ENCODE results near the gene TMEM178B. TPM values are rescaled to one million over a fixed set of nuclear protein-coding genes. Genes with fewer than 3 reads are reported as not detected.
"Not testable (repeated sequence)": the region's sequence is repeated elsewhere in the genome, so short reads cannot be mapped to it uniquely, and the experiment has no call there.

TMEM178B gene
- 0.62 TPM for total RNA-seq
- 1 to 10 TPM in 1 of 8 donors, under 1 TPM in 7; 0.40 to 1.1 (median 0.56) TPM for polyA plus RNA-seq (ENCODE audit: insufficient read depth in 1 of 8, insufficient read length in 8 of 8, low replicate concordance in 1 of 8)
- long read RNA-seq, donor 1 = 0 reads
- long read RNA-seq, donor 2 = 0 reads
- long read RNA-seq, donor 3 = 0 reads
- long read RNA-seq, donor 4 = 0 reads
- long read RNA-seq, donor 5 = 0 reads
- long read RNA-seq, donor 6 = 0 reads
- long read RNA-seq, donor 7 = 0 reads
- long read RNA-seq, donor 8 = 0 reads
- long read RNA-seq, donor 9 = 0 reads
- long read RNA-seq, donor 10 = 0 reads
- long read RNA-seq, donor 11 = 0 reads

DNA sequence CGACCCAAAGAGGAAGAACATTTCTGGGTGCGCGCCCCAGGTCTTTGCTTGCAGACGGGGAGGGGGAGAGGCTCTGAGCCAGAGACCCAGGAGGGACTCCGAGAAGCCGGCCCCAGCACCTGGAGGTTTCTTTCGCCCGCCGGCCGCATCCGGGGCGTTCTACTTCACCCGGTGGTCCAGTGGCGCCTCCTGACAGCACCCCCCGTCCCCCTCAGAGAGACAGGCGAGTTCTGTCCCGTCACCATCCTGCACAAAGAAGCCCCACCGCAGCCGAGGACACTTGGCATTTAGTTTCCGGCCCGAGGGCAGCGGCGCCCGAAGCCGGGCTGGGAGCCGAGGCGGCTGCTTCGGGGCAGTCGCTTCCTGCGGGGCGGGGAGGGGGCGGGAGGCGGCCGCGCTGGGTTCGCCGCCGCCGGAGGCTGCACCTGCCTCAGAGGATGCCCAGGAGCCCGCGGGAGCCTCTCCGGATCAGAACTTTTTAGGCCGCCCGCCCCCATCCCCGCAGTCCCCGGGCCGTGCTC, at the start of gene TMEM178B:
Gene TMEM178B, plus strand, starts transcription at position 424 of the 521 bp plus-strand sequence.
- no peaks in the 10 kb centered on the region for H3K9me3 ChIP-seq (replicated peaks; ENCODE audit: control insufficient read depth, low read depth, low read length)
- H3K4me3 ChIP-seq (ENCODE audit: low read length) = peak within 1 kb of the TSS; percentile 29
- peaks cover 31% of the 10 kb centered on the region for H3K4me1 ChIP-seq (ENCODE audit: control insufficient read depth, insufficient read depth, low read length)
- H3K27me3 ChIP-seq (ENCODE audit: control insufficient read depth, insufficient read depth, low read length) = peaks cover 63% of the 10 kb centered on the region
- no peak within 1 kb of the TSS for H3K27ac ChIP-seq (ENCODE audit: low read length)
- DNase-seq = no peak
- H3K36me3 ChIP-seq (ENCODE audit: control insufficient read depth, insufficient read depth, low read length) = no peaks in the 10 kb centered on the region
- WGBS (ENCODE audit: insufficient coverage) = under 1% methylated on average over 47 of the region's 47 CpGs

- WGBS (ENCODE audit: insufficient coverage) = no CpG with 5 or more reads among the region's 1 CpG
- no peak overlapping the region for H3K27ac ChIP-seq (ENCODE audit: low read length)
- no peak overlapping the region for H3K4me3 ChIP-seq (ENCODE audit: low read length)
- H3K9me3 ChIP-seq (replicated peaks; ENCODE audit: control insufficient read depth, low read depth, low read length) = peaks cover 8% of the 10 kb centered on the region
- no peaks in the 10 kb centered on the region for H3K4me1 ChIP-seq (ENCODE audit: control insufficient read depth, insufficient read depth, low read length)
- no peaks in the 10 kb centered on the region for H3K27me3 ChIP-seq (ENCODE audit: control insufficient read depth, insufficient read depth, low read length)
- no peaks in the 10 kb centered on the region for H3K36me3 ChIP-seq (ENCODE audit: control insufficient read depth, insufficient read depth, low read length)
- DNase-seq = no peak
Observed at GRCh38 chr7:141024668-141025067, 49.2 kb upstream of the TMEM178B start.

DNA sequence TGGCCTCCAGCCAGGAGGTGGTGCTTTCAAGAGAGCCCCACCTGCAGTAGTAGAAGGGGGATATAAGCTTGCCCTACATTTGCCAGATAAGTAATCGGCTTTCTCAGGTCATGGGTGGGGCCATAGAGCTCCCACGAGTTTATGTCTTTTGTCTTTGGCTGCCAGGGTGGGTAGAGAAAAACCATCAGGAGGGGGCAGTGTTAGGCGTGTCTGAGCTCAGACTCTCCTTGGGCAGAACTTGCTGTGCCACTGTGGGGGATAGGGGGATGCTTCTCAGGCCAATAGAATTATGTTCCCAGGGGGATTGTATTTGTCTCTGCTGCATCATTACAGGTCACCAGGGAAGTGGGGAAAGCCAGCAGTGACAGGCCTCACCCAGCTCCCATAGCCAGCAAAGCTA, 46.8 kb upstream of the TMEM178B start:
- no peak overlapping the region for H3K27ac ChIP-seq (ENCODE audit: low read length)
- no peak for DNase-seq
- no peaks in the 10 kb centered on the region for H3K36me3 ChIP-seq (ENCODE audit: control insufficient read depth, insufficient read depth, low read length)
- no peaks in the 10 kb centered on the region for H3K27me3 ChIP-seq (ENCODE audit: control insufficient read depth, insufficient read depth, low read length)
- no peak overlapping the region for H3K4me3 ChIP-seq (ENCODE audit: low read length)
- no peaks in the 10 kb centered on the region for H3K4me1 ChIP-seq (ENCODE audit: control insufficient read depth, insufficient read depth, low read length)
- H3K9me3 ChIP-seq (replicated peaks; ENCODE audit: control insufficient read depth, low read depth, low read length) = peaks cover 8% of the 10 kb centered on the region
- 53% methylated on average over 3 of the region's 3 CpGs for WGBS (ENCODE audit: insufficient coverage)

DNA sequence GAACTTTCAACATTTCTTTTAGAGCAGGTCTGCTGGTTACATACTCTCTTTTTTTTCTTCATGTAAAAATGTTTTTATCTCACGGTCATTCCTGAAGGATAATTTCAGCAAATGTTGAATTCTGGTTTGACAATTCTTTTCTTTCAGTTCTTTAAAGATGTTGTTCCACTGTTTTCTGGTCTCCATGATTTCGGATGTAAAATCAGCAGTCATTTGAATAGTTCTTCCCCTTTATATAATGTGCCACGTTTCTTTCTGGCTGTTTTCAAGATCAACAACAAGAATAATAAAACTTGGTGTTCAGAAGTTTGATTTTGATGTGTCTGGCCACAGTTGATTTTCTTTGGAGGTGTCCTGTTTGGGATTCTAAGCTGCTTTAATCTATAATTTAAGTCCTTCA, 45.1 kb upstream of the TMEM178B start:
- Histone ChIP-seq H3K36me3 (ENCODE audit: control insufficient read depth, insufficient read depth, low read length) (no peaks in the 10 kb centered on the region), H3K27ac (ENCODE audit: low read length) (no peak overlapping the region), H3K4me3 (ENCODE audit: low read length) (no peak overlapping the region), H3K27me3 (ENCODE audit: control insufficient read depth, insufficient read depth, low read length) (no peaks in the 10 kb centered on the region), H3K9me3 (replicated peaks; ENCODE audit: control insufficient read depth, low read depth, low read length) (peaks cover 8% of the 10 kb centered on the region), H3K4me1 (ENCODE audit: control insufficient read depth, insufficient read depth, low read length) (no peaks in the 10 kb centered on the region)
- no CpG with 5 or more reads among the region's 3 CpGs for WGBS (ENCODE audit: insufficient coverage)
- DNase-seq = no peak

- H3K36me3 ChIP-seq (ENCODE audit: control insufficient read depth, insufficient read depth, low read length); H3K4me1 ChIP-seq (ENCODE audit: control insufficient read depth, insufficient read depth, low read length); H3K27ac ChIP-seq (ENCODE audit: low read length); DNase-seq; H3K4me3 ChIP-seq (ENCODE audit: low read length); H3K27me3 ChIP-seq (ENCODE audit: control insufficient read depth, insufficient read depth, low read length); H3K9me3 ChIP-seq (replicated peaks; ENCODE audit: control insufficient read depth, low read depth, low read length): not testable (repeated sequence)
- WGBS (ENCODE audit: insufficient coverage) = 93% methylated on average over 13 of the region's 33 CpGs
Observed at GRCh38 chr7:141032539-141033323, 41.1 kb upstream of the TMEM178B start.

DNA sequence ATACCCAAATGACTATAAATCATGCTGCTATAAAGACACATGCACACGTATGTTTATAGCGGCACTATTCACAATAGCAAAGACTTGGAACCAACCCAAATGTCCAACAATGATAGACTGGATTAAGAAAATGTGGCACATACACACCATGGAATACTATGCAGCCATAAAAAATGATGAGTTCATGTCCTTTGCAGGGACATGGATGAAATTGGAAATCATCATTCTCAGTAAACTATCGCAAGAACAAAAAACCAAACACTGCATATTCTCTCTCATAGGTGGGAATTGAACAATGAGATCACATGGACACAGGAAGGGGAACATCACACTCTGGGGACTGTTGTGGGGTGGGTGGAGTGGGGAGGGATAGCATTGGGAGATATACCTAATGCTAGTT, 35.8 kb upstream of the TMEM178B start:
- H3K27me3 ChIP-seq (ENCODE audit: control insufficient read depth, insufficient read depth, low read length); H3K4me1 ChIP-seq (ENCODE audit: control insufficient read depth, insufficient read depth, low read length); H3K36me3 ChIP-seq (ENCODE audit: control insufficient read depth, insufficient read depth, low read length); H3K27ac ChIP-seq (ENCODE audit: low read length); DNase-seq; H3K4me3 ChIP-seq (ENCODE audit: low read length); H3K9me3 ChIP-seq (replicated peaks; ENCODE audit: control insufficient read depth, low read depth, low read length): not testable (repeated sequence)
- no CpG with 5 or more reads among the region's 3 CpGs for WGBS (ENCODE audit: insufficient coverage)

DNA sequence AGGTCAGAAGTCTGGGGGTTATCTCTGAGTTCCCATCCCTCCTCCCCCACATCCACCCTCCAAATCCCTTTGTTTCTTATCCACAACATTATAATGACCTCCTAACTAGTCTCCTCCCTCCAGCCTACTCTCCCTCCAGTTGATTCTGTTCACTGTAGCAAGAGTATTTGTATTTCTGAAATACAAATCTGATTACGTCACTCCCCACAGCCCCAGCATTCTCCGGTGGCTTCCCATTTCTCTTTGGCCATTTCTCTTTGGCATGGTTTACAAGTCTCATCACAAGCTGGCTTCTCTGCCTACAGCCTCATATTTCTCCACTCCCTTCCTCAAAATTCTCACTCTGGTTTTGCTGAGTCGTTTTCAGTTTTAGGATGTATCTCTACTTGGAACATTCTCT, 34.5 kb upstream of the TMEM178B start:
- whole genome bisulfite sequencing (ENCODE audit: insufficient coverage) = 76% methylated on average over 2 of the region's 3 CpGs
- H3K27ac ChIP-seq (ENCODE audit: low read length) = no peak overlapping the region
- no peak overlapping the region for H3K4me3 ChIP-seq (ENCODE audit: low read length)
- H3K4me1 ChIP-seq (ENCODE audit: control insufficient read depth, insufficient read depth, low read length) = no peaks in the 10 kb centered on the region
- DNase-seq = no peak
- no peaks in the 10 kb centered on the region for H3K9me3 ChIP-seq (replicated peaks; ENCODE audit: control insufficient read depth, low read depth, low read length)
- H3K27me3 ChIP-seq (ENCODE audit: control insufficient read depth, insufficient read depth, low read length) = no peaks in the 10 kb centered on the region
- no peaks in the 10 kb centered on the region for H3K36me3 ChIP-seq (ENCODE audit: control insufficient read depth, insufficient read depth, low read length)

DNA sequence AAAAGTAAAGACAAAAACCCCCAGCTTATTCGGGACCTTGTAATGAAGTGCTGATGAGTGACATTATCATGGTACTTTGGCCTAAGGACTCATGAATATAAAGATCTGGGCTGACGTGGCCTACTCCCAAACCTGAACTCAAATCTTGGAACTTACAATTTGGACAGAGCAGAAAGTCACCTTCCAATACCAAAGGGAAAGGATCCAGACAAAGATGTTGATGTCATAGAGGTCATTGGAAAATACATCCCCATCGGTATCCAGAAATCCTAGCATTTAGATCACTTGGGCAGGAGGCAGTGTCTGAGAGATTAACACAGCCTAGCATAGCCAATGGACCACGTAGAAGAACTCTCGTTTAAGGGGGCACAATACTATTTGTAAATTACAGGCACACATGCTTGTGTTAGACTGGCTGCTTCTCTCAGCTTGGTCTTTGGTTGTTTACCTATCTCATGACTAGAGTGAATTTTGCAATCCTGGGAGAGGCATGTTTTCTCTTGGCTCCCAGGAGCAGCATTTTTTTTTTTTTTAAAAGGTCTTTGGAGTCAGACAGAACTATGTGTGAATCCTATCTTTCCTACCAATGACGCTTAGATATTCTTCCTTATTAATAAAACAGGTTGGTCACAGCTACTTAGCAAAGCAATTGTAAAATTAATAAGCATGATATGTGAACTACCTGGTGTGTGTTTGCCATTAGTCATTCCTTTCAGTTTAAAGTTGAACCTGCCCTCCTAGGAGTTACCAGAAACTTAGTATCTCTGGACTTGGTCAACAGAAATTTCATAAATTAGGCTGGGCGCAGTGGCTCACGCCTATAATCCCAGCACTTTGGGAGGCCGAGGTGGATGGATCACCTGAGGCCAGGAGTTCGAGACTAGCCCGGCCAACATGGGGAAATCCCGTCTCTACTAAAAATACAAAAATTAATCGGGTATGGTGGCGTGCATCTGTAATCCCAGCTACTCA, 31.4 kb upstream of the TMEM178B start:
- DNase-seq = no peak
- H3K27me3 ChIP-seq (ENCODE audit: control insufficient read depth, insufficient read depth, low read length) = no peaks in the 10 kb centered on the region
- no peaks in the 10 kb centered on the region for H3K36me3 ChIP-seq (ENCODE audit: control insufficient read depth, insufficient read depth, low read length)
- H3K27ac ChIP-seq (ENCODE audit: low read length) = no peak overlapping the region
- no peaks in the 10 kb centered on the region for H3K4me1 ChIP-seq (ENCODE audit: control insufficient read depth, insufficient read depth, low read length)
- no peak overlapping the region for H3K4me3 ChIP-seq (ENCODE audit: low read length)
- 83% methylated on average over 9 of the region's 14 CpGs for WGBS (ENCODE audit: insufficient coverage)
- no peaks in the 10 kb centered on the region for H3K9me3 ChIP-seq (replicated peaks; ENCODE audit: control insufficient read depth, low read depth, low read length)

DNA sequence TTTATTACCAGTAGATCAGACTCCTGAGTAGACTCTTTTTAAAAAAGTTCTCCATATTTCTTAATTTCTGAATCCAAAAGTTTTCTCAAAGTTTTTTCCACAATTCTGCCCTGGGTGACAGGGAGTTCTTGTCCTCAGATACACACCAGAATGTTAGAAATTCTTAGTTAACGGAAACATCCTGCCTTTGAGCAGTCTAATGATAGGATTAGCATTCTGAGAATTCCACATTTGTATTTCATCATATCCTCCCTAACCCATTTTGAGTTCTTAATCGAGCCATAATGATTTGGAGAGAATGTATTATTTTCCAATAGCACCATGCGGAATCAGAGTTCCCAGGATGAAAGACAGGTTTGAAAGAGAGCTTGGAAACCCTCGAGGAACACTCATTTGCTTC, 30.2 kb upstream of the TMEM178B start:
- Histone ChIP-seq H3K4me3 (ENCODE audit: low read length) (no peak overlapping the region), H3K27ac (ENCODE audit: low read length) (no peak overlapping the region), H3K4me1 (ENCODE audit: control insufficient read depth, insufficient read depth, low read length) (no peaks in the 10 kb centered on the region), H3K27me3 (ENCODE audit: control insufficient read depth, insufficient read depth, low read length) (no peaks in the 10 kb centered on the region), H3K36me3 (ENCODE audit: control insufficient read depth, insufficient read depth, low read length) (no peaks in the 10 kb centered on the region), H3K9me3 (replicated peaks; ENCODE audit: control insufficient read depth, low read depth, low read length) (no peaks in the 10 kb centered on the region)
- DNase-seq = no peak
- no CpG with 5 or more reads among the region's 4 CpGs for WGBS (ENCODE audit: insufficient coverage)
